Left ventricle myocardium superior (tissue), 1 donor: ENCODE results near the gene EPB41L3. TPM values are rescaled to one million over a fixed set of nuclear protein-coding genes. Genes with fewer than 3 reads are reported as not detected.

ENCODE experiments used
- ATAC-seq: fragments of 200-7000 bp; cut with Tn5 transposase; one replicate; pipeline ENCODE4 v1.9.1; 2020; ENCODE audit warnings: mild to moderate bottlenecking, moderate library complexity
- DNase-seq: peaks from one replicate; pipeline ENCODE4 v3.0.0-alpha.2; 2020
- intact Hi-C: fragments of 100-400 bp; cut with micrococcal nuclease; formaldehyde crosslinking; loops from one replicate; pipeline ENCODE4 v1.11.0; 2022
- total RNA-seq: library from RNA; stranded (reverse); fragmentation: NEBNext Ultra II Directional; extraction: Animal tissue kit (Norgen Biotek cat#: 25700); gene quantifications from one replicate; pipeline ENCODE4 v1.2.1, GENCODE V29; 2021
- donor health status: DM: no; HTN: yes; CAD: no; lungs with severe emphysema.

Gene EPB41L3
- total RNA-seq, 1 donor from 2014 or later = 6.8 TPM

DNA sequence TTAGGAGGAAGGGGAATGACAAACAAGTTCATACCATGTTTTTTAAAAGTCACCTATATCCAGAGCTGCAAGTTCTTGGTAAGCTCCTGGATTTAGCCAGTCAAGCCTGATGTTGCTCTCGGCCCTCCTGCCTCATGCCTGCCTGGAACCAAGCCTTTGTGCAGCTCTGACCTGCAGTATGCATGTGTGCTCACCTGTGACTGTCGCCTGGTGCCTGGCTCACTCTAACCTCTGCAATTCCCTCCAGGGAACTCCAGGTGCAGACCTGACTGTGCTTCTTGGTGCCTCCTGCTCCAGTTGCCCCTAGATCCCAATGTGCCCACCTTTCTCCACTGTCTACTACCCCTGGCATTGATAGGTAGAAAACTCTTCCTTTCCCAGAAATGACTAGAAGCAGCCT lies 163.2 kb downstream of the EPB41L3 start:
- ATAC-seq (no peak), DNase-seq (no peak)
- intact Hi-C loops = no loop called here

DNA sequence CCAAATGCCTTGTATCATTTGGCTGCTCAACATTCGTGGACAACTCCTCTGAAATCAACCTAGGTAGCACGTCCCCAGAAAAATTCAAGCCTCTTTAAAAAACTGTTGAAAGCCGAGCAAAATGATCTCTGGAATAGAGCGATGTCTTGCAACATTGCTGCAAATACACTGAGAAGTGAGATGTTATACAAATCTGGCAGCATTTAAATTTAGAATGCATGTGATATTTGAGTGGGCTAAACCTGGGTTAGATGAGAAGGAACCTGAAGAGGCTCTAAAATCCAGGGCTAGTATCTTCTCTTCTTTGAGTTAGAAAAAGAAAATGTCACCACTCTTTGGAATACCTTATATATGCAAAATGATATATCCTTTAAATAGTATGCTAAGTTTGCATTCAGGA lies 166.8 kb downstream of the EPB41L3 start:
- intact Hi-C loops = no loop called here
- DNase-seq (no peak), ATAC-seq (no peak)

DNA sequence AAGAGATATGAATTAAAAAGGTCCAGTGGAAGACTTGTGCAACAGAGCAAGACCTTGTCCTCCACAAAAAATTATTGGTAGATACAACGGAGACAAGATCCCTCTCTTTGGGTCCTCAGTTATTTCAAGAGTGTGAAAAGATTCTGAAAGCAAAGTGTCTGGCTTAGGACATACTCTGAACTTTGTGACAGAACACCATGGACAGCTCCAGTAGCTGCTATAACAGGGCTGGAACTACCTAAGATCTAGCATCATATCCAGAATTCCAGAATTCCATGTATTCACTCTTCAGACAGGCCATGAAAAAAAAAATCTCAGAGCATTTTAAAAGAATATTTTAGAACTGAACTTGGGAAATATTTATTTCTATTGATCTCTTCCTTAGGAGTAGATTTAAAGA lies 173.5 kb downstream of the EPB41L3 start:
- no peak for ATAC-seq
- intact Hi-C loops = no loop called here
- DNase-seq = no peak

DNA sequence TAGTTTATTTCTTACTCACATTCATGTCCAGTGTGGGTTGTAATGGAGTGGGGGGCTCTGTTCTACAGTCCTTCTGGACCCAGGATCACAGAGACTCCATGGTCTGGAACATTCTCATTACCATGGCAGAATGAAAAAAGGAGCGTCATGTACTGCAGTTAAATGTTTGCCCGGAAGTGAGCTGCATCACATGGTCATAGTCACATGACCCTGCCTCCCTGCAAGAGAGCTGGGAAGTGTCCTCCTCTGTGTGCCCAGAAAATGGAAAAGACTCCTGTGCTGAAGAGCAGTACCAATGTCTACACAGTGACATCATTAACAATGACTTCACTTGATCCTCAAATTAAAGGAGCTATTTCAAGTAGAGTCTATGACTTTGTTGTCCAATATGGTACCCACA lies 174.3 kb downstream of the EPB41L3 start:
- intact Hi-C loops = no loop called here
- no peak for ATAC-seq

DNA sequence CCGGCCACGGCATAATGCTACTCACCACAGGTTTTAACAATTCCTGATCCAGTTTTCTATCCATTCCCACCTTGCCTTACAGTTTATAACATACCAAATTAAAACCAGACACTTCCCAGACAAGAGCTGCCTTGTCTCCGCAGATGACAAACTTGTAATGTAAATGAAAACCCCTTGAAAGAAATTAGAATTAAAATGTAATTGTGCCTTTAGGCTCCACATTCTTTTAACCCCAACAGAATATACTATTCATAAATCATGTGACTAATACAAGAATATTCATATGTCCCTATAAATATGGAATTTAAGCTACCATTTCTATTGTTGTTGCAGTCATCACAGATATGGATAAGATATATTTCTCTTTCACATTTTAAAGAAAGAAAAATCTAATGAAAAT lies 178.4 kb downstream of the EPB41L3 start:
- intact Hi-C loops = no loop called here

More for the DNA sequence above, 174.3 kb downstream of the EPB41L3 start:
- no peak for DNase-seq

DNA sequence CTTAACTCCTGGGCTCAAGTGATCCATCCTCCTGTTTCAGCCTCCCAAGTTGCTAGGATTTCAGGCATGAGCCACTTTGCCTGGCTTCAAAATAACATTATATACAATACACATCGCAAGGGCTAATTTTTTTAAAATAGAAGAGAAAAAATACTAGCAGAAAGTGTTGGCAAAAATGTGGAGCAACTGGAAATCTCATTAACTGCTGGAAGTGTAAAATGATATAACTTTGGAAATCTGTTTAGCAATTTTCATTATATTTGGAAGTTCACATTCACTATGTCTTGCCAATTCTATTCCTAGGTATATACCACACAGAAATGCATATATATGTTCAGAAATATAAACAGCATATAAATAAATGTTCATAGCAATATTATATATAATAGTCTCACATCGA lies 193.2 kb downstream of the EPB41L3 start:
- ATAC-seq = no peak
- DNase-seq = no peak
- intact Hi-C loops = no loop called here

More for the DNA sequence above, 178.4 kb downstream of the EPB41L3 start:
- ATAC-seq (no peak), DNase-seq (no peak)

Other genes with a start within 250 kb of the EPB41L3 start
- gene ZBTB14, start 248.3 kb downstream of the EPB41L3 start, total RNA-seq = 8.5 TPM